Measurements from ENCODE around the gene CNTN3.

Gene CNTN3

GRCh38 chr3:74606996-74607395, 7.5 kb downstream of the CNTN3 start:
- no peak for DNase-seq

- DNase-seq = no peak
Observed at GRCh38 chr3:74605437-74605836, 9.0 kb downstream of the CNTN3 start.

DNA sequence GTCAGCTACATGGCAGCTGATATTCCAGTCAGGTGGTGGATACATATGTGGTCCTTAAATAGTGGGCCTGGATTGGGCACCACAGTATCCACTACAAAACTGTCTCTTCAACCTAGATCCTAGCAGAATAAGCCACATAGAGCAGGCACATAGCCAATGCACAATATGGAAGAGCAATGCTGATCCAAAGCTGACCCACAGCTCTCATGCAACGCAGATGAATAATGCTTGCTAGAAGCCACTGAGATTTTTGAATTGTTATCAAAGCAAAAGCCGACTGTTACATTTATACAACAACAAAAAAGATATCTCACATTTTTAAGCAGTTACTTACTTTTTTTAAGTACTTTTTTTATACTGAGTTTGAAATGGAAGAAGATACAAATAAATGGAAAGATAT, 11.2 kb downstream of the CNTN3 start:
- no peak for DNase-seq

- DNase-seq = no peak
Observed at GRCh38 chr3:74602471-74602870, 12.0 kb downstream of the CNTN3 start.

GRCh38 chr3:74601793-74602192, 12.7 kb downstream of the CNTN3 start:
- no peak for DNase-seq

DNA sequence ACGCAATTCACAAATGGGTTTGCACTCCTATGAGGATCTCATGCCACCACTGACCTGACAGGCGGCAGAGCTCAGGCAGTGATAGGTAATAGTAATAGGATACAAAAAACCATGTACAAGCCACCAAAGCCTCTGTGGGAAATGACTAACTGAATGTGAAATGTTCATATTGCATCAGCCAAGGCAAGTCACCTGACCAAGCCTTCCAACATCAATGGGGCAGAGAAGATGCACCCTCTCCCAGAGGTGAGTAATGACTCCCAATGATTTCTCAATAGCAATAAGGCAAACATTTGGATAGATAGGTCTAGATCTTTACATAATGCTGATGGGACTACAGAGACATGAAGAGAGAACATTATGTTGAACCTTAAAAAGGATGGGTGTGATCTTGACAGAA, 14.9 kb downstream of the CNTN3 start:
- no peak for DNase-seq

DNA sequence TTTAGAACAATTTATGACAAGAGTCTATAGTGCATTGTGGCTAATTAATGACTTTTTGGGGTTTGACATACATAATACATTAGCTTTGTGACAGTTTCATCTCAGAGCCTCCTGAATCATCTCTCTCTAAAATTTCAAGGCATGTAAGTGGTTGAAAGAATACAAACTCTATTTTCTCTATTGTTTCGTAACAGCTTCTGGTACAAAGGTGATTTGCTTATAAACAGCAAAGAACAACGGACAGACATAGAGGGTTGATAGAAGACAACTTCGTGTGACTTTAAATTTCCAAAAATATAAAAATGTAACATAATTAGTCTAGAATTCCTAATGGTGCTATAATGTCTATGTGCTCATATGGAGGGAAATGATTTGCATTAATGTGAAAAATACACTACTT, 21.3 kb downstream of the CNTN3 start:
- no peak for DNase-seq

GRCh38 chr3:74592359-74592758, 22.1 kb downstream of the CNTN3 start:
- no peak for DNase-seq

DNA sequence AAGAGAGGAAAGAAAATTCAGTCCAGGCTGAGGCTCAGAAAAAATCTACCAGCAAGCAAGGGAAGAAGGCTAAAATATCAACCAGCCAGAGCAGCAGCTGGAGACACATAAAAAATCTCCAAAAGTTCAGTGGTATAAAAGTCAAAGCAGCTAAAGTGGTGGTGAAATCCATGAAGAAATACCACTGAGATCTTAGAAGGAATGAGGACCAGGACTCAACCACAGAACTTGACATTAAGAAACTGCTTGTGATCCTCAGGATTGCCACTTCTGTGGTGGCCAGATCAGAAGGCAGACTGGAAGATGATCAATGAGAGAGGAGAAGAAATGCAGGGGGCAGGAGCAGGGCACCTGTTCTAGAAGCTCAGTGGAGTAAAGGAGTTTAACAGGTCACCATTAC, 22.5 kb downstream of the CNTN3 start:
- DNase-seq = no peak

DNA sequence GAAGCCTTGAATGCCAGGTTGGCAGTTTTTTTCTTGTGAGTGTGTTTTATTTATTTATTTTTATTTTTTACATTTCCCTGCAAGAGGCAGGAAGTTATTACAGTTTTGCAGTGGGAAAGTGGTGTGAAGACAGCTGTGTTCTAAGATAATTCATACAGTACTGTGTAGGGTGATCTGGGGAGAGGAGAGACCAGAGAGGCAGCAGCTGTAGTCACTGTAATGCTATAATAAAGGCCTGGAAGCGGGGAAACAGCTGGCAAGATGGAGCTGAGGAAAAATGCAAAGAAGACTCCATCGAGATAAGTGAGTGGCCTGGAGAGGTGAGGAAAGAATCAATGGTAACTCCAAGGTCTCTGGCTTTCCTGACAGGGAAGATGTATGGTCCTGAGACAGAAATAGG, 23.1 kb downstream of the CNTN3 start:
- no peak for DNase-seq

DNA sequence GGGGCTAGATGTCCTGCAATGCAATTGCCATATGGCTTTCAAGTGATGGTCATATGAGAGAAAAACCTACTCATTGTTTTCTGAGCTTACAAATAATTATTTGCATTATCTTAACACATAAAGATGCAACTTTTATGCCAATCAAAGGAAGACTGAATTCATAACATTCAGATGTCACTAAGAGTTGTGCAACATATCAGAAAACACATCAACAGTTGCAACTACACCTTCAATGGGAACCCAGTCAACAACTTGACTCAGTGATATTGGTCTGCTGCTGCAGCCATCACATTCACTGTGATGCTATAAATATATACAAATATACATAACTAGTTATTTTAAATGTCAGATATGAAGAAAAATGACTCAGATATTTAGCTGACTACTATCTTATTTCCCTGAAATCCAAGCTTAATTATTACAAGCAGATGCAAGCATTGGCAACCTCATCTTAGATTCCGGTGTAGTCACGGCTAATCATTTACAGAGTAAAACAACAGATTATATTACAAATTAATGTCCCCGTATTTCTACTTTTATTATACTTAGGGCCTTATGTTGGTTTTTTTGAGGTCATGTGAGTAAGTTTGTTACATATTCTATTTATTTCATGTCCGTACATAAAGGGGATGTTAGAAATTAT, 23.7 kb downstream of the CNTN3 start:
- DNase-seq = no peak

GRCh38 chr3:74584782-74585181, 29.7 kb downstream of the CNTN3 start:
- no peak for DNase-seq

- no peak for DNase-seq
Observed at GRCh38 chr3:74582982-74583381, 31.5 kb downstream of the CNTN3 start.

- DNase-seq = no peak
Observed at GRCh38 chr3:74575857-74576256, 38.6 kb downstream of the CNTN3 start.

GRCh38 chr3:74571118-74571517, 43.3 kb downstream of the CNTN3 start:
- DNase-seq = no peak
